ENCODE measurements around the gene MED25. TPM values are rescaled to one million over a fixed set of nuclear protein-coding genes. Genes with fewer than 3 reads are reported as not detected.

The MED25 gene
- total and polyA plus RNA-seq, 9 of the 15 experiments (the other 6 are each of a cell fraction or from before 2014, with no cell fraction given) = 4.1 to 93.9 (median 19.3) TPM

DNA sequence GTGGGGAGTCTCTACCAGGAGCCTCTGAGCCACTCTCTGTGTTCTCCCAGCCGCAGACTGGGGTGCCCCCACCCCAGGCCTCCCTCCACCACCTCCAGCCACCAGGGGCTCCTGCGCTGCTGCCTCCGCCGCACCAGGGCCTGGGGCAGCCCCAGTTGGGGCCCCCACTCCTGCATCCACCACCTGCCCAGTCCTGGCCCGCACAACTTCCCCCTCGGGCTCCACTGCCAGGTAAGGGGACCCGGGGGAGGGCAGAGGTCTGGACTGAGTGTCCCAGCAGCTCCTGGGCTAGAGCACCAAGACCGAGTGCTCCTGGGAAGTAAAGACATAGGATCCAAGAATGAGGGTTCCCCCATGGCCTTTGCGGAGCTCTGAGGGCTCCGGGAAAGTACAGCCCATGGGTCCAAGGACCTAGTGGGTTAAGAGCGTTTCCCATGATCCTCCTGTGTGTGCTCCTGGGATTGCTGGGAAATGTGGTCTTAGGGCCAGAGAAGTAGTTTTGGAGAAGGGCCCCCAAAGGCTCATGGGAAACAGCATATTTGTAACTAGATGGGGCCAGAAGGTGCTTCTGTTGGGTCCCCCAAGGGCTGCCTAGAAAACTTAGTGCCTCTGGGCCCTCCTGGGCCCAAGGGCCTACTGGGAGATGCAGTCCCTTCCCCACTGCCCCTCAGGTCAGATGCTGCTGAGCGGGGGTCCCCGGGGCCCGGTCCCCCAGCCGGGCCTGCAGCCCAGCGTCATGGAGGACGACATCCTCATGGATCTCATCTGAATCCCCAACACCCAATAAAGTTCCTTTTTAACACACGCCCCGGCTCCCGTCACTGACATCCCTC lies 18.3 kb downstream of the MED25 start:
- peak; percentile 59; the same call in 2 of the 3 replicates for ATAC-seq
- CTCF ChIA-PET (ENCODE audit: low intra/inter-chr PET ratio) = no interaction called here
- peak; percentile 70 for TF ChIP-seq HCFC1 (IDR thresholded peaks at IDR 0.05; ENCODE audit: low read depth, low read length)
- 0 out of 2 replicates have a peak, but pooled peaks have one; percentile 10 for TF ChIP-seq POLR2G (IDR thresholded peaks at IDR 0.05; ENCODE audit: low read depth, low read length)
- peak; percentile 21; the same call in 1 of the 2 replicates for TF ChIP-seq RBFOX2 (IDR thresholded peaks at IDR 0.05; ENCODE audit: low read depth, low read length)
- no peak for TF ChIP-seq DLX4 (CRISPR knock-in tag; IDR thresholded peaks at IDR 0.05)
- TF ChIP-seq RBM15 (IDR thresholded peaks at IDR 0.05; ENCODE audit: insufficient read depth, low read length) = no peak
- peak in 1 of 2 experiments; percentile 18; a peak in 1 of 4 replicates for TF ChIP-seq SIX5 (IDR thresholded peaks at IDR 0.05; ENCODE audit: borderline replicate concordance in 1 of 2, insufficient read depth in 1 of 2, low read depth in 1 of 2, low read length in 2 of 2)
- TF ChIP-seq AFF1 (IDR thresholded peaks at IDR 0.05; ENCODE audit: low read depth in 1 of 2, partially characterized antibody in 2 of 2) = peak in 1 of 2 experiments; percentile 91
- DNase-seq (ENCODE audit: extremely low read depth in 1 of 4, low spot score in 3 of 4) = no peak
- Histone ChIP-seq H3K79me2 (ENCODE audit: control insufficient read depth, insufficient read depth, low read length) (no peaks in the 10 kb centered on the region), H3K9me1 (ENCODE audit: control insufficient read depth, insufficient read depth, low read length) (peaks cover 2% of the 10 kb centered on the region), H3K4me3 (no peak overlapping the region), H3K27me3 (ENCODE audit: control insufficient read depth in 2 of 2, insufficient read depth in 2 of 2, low read length in 2 of 2) (no peaks in the 10 kb centered on the region), H3K4me2 (ENCODE audit: insufficient read depth, low read length) (no peak overlapping the region), H4K20me1 (replicated peaks; ENCODE audit: control insufficient read depth, insufficient read depth, low read length) (no peaks in the 10 kb centered on the region), H3K36me3 (ENCODE audit: control insufficient read depth, insufficient read depth, low read length) (peaks cover 91% of the 10 kb centered on the region), H3K27ac (ENCODE audit: extremely low read depth, low read depth, low read length) (no peak overlapping the region), H3K4me1 (replicated peaks in 1 of 2; ENCODE audit: control insufficient read depth in 2 of 2, insufficient read depth in 2 of 2, low read length in 2 of 2) (peaks cover 0 to 20% of the 10 kb centered on the region in 2 experiments; a peak in 2 of 5 replicates), H2AFZ (ENCODE audit: low read depth, low read length) (no peak overlapping the region), H3K9me3 (replicated peaks; ENCODE audit: control insufficient read depth, insufficient read depth, low read depth, low read length) (no peaks in the 10 kb centered on the region), H3K9ac (ENCODE audit: insufficient read depth in 1 of 2, low read depth in 2 of 2, low read length in 2 of 2) (peak overlapping the region in 1 of 2 experiments; percentile 33; a peak in 1 of 4 replicates)
- no peak for FAIRE-seq
- in situ Hi-C loops (cut with MboI) (no loop called here), intact Hi-C loops (cut with micrococcal nuclease) (no loop called here)
- WGBS (ENCODE audit: insufficient coverage, low coverage, missing lambda C conversion rate) = 93% methylated on average over 18 of the region's 20 CpGs
- POLR2A ChIA-PET = interaction anchor here (1.1 to 1.8 kb wide), 2 partner anchors 12 to 14 kb away, joined by 4 to 12 read pairs; partner anchors contain the start of gene PTOV1
- BruUV-seq (replicated peaks) = no TSS peak

All from K562 (cell line).